ELF-1 (cell line): ENCODE results near the gene DOK1.

Experiments
- DNase-seq: peaks from one replicate; pipeline ENCODE4 v3.0.0-alpha.2; 2016; ENCODE audit warnings: low read depth, low spot score

DOK1 gene

DNA sequence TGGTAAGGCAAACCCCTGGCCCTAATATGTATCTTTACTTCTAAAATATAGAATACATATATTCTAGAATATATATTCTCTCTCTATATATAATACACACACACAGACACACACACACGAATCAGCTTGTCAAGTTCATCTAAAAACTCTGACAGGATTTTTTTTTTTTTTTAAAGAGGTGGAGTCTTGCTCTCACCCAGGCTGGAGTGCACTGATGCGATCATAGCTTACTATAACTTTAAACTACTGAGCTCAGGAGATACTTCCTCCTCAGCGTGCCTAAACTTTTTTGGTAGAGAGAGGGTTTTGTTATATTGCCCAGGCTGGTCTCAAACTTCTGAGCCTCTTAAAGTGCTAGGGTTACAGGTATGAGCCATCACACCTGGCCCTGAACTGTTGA lies 45.2 kb downstream of the DOK1 start:
- no peak for DNase-seq

DNA sequence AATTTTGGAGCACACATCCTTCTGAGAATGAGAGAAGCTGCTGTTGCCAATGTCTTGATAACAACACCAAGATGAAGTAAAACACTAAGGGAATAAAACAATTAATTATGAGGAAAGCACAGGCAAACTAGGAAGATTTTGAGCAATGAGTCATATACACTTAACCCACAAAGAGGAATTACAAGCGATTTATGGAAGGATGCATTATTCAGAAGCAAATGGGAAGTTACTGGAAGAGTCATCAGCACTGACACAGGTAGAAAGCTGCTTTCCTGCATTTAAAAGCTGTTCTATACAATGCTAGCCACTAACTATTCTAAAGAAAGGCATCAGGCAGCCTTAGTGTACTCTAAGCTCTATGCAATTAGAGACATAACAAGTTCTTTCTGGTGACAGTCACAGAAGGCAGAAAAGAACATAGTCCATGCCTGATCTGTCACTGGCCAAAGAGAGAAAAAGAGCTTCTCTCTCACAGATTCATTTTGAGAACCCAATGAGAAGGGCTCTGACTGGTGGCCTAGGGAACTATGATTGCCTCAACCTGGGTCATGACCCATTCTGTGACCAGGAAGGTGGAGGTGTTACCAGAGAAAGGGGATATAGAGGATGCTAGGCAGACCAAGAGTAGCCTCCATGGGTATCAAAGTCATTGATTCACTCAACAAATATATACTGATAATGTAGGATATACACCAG lies 48.2 kb downstream of the DOK1 start:
- no peak for DNase-seq

DNA sequence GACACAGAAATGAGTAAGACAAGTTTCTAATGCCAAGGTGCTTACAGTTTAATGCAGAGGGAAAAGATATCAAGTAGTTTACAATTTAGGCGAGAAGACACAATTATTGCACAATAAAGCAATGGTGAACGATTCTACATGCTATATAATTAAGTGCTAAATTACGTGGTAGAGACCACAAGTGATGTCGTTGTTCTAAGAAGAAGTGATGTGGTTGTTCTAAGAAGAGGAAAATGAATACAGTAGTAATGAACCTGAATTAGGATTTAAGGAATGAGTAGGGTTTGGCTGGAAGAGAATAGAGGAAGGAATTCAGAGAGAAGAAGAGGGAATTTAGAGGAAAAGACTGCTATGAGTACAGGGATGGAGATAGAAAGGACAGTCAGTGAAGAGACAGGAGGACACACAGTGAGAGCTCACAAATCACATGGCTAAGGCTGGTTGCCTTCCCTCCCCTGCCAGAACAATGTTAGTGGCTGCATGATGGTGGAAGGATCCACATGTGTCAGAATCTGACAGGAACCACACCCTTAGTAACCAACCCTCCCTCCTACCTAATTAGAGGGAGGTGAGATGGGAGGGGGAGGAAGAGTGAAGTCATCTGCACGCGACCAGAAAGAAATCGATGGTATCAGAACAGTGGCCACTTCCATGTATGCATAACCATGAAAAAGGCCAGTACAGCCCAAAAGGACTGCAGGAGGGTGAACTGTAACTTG lies 48.9 kb downstream of the DOK1 start:
- no peak for DNase-seq

DNA sequence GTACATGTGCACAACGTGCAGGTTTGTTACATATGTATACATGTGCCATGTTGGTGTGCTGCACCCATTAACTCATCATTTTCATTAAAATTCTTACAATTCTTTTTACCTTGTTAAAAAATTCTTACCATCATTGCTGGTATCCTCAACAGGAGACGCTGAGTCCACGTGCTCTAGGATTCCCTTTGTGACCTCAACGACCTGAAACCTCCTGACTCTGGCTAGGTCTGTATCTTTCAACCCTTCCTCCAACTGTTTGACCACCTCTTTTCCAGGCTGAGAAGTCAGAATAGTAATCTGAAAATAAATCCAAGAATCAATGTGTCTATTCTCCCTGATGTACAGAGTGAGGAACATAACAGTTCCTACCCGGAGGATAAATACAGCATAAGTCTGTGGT lies 52.4 kb downstream of the DOK1 start:
- DNase-seq, result no peak
